Measurements from ENCODE around the gene SESN1.
A peak's percentile ranks its signal among the peaks of the same experiment; 100 is the strongest.

The SESN1 gene

DNA sequence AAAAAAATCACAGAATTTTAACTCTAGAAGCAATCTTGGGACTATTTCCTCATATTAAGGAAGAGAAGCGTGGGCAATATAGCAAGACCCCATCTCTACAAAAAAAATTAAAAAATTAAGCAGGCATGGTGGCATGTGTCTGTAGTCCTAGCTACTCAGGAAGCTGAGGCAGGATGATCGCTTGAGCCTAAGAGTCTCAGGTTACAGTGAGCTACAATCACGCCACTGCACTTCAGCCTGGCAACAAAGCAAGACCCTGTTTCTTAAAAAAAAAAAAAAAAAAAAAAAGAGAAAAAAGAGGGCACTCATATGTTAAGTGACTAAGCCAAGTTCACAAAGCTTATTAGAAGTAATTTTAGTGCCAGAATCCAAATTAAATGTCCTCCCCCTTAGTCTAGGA is 100.8 kb downstream of the SESN1 start:
- TF ChIP-seq, protein P1, sequence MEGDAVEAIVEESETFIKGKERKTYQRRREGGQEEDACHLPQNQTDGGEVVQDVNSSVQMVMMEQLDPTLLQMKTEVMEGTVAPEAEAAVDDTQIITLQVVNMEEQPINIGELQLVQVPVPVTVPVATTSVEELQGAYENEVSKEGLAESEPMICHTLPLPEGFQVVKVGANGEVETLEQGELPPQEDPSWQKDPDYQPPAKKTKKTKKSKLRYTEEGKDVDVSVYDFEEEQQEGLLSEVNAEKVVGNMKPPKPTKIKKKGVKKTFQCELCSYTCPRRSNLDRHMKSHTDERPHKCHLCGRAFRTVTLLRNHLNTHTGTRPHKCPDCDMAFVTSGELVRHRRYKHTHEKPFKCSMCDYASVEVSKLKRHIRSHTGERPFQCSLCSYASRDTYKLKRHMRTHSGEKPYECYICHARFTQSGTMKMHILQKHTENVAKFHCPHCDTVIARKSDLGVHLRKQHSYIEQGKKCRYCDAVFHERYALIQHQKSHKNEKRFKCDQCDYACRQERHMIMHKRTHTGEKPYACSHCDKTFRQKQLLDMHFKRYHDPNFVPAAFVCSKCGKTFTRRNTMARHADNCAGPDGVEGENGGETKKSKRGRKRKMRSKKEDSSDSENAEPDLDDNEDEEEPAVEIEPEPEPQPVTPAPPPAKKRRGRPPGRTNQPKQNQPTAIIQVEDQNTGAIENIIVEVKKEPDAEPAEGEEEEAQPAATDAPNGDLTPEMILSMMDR (conservative IDR thresholded peaks at IDR 0.05; ENCODE audit: low read depth, low read length), result no peak
- no peak overlapping the region for H3K4me3 ChIP-seq (ENCODE audit: low read depth, low read length)
- DNase-seq (ENCODE audit: low read depth), result no peak

DNA sequence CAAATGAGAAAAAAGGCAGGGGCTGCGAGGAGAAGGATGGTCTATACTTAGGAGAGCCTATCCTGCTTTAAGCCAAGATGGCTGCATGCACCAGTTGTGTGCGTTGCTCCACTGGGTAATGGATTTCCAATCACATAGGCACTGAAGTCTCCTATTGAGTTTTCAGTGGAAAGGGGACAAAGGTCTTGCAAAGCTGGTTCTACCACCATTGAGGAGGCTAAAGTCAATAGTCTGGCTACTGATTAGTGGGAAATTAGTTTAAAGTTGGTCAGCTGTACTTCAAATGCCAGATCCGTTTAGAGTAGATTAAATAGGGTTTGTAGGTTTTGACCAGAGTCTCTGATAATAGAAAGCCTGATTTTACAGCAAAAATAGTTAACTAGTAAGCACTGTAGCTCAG is 104.9 kb downstream of the SESN1 start:
- no peak overlapping the region for H3K4me3 ChIP-seq (ENCODE audit: low read depth, low read length)
- TF ChIP-seq, protein P1 (conservative IDR thresholded peaks at IDR 0.05; ENCODE audit: low read depth, low read length), result no peak
- DNase-seq (ENCODE audit: low read depth), result no peak

DNA sequence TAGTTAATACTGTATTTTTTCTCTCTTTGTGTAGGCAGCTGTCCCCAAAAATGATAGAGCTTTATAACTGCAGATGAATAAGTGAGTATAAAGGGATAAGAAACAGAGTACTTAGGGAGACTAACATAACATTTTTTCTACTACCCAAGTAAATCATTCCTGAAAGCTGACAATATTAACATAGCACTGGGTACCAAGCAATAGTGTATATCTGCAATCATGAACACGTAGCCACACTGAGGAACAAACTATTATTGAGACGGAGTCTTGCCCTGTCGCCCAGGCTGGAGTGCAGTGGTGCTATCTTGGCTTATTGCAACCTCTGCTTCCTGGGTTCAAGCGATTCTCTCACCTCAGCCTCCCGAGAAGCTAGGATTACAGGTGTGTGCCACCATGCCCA is 105.9 kb downstream of the SESN1 start:
- no peak overlapping the region for H3K4me3 ChIP-seq (ENCODE audit: low read depth, low read length)
- TF ChIP-seq, protein P1 (conservative IDR thresholded peaks at IDR 0.05; ENCODE audit: low read depth, low read length), result no peak
- DNase-seq (ENCODE audit: low read depth), result no peak

DNA sequence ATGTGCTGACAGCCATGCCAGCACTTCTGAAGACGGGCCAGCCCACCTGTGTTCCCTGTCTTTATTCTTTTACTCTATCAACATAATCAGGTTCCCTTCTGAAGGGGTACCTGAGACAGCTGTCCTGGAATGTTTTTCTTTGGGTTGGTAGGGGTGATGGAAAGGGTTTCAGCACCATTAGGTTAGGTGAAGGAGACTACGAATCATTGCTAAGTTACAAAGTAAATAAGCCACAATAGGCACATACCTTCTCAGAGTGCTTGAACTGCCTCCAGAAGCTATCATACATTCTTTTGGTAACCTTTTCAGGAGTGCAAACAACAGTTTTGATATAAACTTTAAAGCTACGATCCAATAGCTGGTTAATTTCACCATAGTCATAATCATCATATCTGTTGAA is 106.3 kb downstream of the SESN1 start:
- H3K4me3 ChIP-seq (ENCODE audit: low read depth, low read length), result no peak overlapping the region
- TF ChIP-seq, protein P1 (conservative IDR thresholded peaks at IDR 0.05; ENCODE audit: low read depth, low read length), result no peak
- peak; percentile 17 for DNase-seq (ENCODE audit: low read depth)

DNA sequence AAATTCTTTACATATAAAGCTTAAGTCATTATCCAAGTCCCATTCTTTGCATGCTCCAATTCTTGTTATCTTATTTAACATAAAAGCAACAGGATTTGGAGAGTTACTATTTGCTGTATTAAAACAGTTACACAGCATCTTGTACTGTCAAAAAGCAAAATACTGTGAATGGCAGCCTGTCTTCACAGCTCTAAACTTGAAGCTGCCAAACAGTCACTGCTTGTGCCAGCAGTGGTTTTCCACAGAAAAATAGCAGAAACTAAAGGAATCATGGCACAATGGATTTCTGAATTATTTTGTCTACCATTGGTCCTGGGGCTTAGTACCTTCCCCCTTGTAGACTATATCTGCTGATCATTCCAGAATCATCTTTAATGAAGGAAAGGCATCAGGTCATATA is 107.5 kb downstream of the SESN1 start:
- TF ChIP-seq, protein P1 (conservative IDR thresholded peaks at IDR 0.05; ENCODE audit: low read depth, low read length), result no peak
- no peak for DNase-seq (ENCODE audit: low read depth)
- no peak overlapping the region for H3K4me3 ChIP-seq (ENCODE audit: low read depth, low read length)

DNA sequence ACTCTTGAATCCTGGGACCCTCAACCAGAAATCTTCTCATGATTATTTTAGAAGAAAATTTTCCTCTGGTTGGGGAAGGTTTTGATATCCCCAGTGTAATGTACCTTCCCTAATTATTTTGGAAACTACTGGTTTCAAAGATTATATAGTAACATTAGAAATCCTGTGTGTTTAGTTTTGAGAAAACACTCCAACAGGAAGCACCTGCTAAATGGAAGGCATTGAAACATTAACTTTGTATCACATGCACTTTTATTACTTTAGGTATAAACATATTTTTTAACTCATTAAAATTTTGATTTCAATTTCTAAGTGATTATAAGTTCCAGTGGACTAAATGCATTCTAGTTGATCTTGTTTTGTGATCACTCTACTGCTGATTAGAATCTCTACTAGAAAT is 109.3 kb downstream of the SESN1 start:
- TF ChIP-seq, protein P1 (conservative IDR thresholded peaks at IDR 0.05; ENCODE audit: low read depth, low read length), result no peak

DNA sequence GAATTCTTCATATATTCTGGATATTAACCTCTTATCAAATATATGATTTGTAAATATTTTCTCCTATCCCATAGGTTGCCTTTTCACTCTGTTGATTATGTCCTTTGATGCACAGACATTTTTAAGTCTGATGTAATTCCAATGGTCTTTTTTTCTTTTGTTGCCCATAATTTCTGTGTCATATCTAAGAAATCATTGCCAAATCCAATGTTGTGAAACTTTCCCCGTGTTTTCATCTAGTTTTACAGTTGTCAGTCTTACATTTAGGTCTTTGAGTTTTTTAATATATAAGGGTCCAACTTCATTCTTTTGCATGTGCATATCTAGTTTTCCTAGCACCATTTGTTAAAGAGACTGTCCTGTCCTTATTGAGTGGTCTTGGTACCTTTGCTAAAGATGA is 111.5 kb downstream of the SESN1 start:
- H3K4me3 ChIP-seq (ENCODE audit: low read depth, low read length), result no peak overlapping the region
- DNase-seq (ENCODE audit: low read depth), result peak; percentile 42
- TF ChIP-seq, protein P1 (conservative IDR thresholded peaks at IDR 0.05; ENCODE audit: low read depth, low read length), result no peak

More for the DNA sequence above, 109.3 kb downstream of the SESN1 start:
- no peak for DNase-seq (ENCODE audit: low read depth)
- H3K4me3 ChIP-seq (ENCODE audit: low read depth, low read length), result no peak overlapping the region

Measured in choroid plexus epithelial cell (primary cell).